HK-2 (cell line): ENCODE measurements around the gene TARS2.

Experiments used
- DNase-seq: peaks from one replicate; pipeline ENCODE4 v3.0.0-alpha.2; 2018; ENCODE audit not compliant: unreplicated experiment

The TARS2 gene

GRCh38 chr1:150486966-150487762 is at the start of gene TARS2:
TARS2 (plus strand) TSS chr1:150487419; CDS start chr1:150487451, 32 bp downstream.
- DNase-seq = peak; percentile 98

- no peak for DNase-seq
These were observed 46.1 kb upstream of the TARS2 start for GRCh38 chr1:150441121-150441520.

GRCh38 chr1:150444232-150444631 is 43.0 kb upstream of the TARS2 start:
- no peak for DNase-seq

- no peak for DNase-seq
These were observed 31.0 kb upstream of the TARS2 start for GRCh38 chr1:150456146-150456647.

GRCh38 chr1:150464422-150464826 is 22.8 kb upstream of the TARS2 start:
- DNase-seq = peak; percentile 53

GRCh38 chr1:150466964-150467363 is 20.3 kb upstream of the TARS2 start:
- no peak for DNase-seq

GRCh38 chr1:150469291-150469690 is 17.9 kb upstream of the TARS2 start:
- no peak for DNase-seq

- no peak for DNase-seq
These were observed 14.5 kb upstream of the TARS2 start for GRCh38 chr1:150472601-150473200.

- DNase-seq = no peak
These were observed 13.6 kb upstream of the TARS2 start for GRCh38 chr1:150473659-150474058.

GRCh38 chr1:150474869-150475268 is 12.3 kb upstream of the TARS2 start:
- DNase-seq = no peak

- no peak for DNase-seq
These were observed 10.5 kb upstream of the TARS2 start for GRCh38 chr1:150476754-150477153.

GRCh38 chr1:150477320-150477719 is 9.9 kb upstream of the TARS2 start:
- DNase-seq = no peak

GRCh38 chr1:150477733-150478132 is 9.5 kb upstream of the TARS2 start:
- no peak for DNase-seq

- no peak for DNase-seq
These were observed 7.8 kb upstream of the TARS2 start for GRCh38 chr1:150479370-150479769.

GRCh38 chr1:150479927-150480352 is 7.3 kb upstream of the TARS2 start:
- DNase-seq = no peak

- no peak for DNase-seq
These were observed 2.8 kb upstream of the TARS2 start for GRCh38 chr1:150484431-150484830.

- DNase-seq = no peak
These were observed 2.4 kb upstream of the TARS2 start for GRCh38 chr1:150484861-150485260.

GRCh38 chr1:150487763-150488115 is 520 bp downstream of the TARS2 start:
- DNase-seq = no peak

- DNase-seq = no peak
These were observed 6.0 kb downstream of the TARS2 start for GRCh38 chr1:150493175-150493574.

- DNase-seq = no peak
These were observed 11.1 kb downstream of the TARS2 start for GRCh38 chr1:150498342-150498741.

GRCh38 chr1:150505431-150505830 is 18.2 kb downstream of the TARS2 start:
- no peak for DNase-seq

- peak; percentile 66 for DNase-seq
These were observed 21.0 kb downstream of the TARS2 start, which contains the start of gene ECM1 for GRCh38 chr1:150507912-150508864. ECM1 (plus strand) TSS chr1:150508109; CDS start chr1:150508210, 101 bp downstream.
